Measurements from ENCODE around the gene SLC25A20.

DNA sequence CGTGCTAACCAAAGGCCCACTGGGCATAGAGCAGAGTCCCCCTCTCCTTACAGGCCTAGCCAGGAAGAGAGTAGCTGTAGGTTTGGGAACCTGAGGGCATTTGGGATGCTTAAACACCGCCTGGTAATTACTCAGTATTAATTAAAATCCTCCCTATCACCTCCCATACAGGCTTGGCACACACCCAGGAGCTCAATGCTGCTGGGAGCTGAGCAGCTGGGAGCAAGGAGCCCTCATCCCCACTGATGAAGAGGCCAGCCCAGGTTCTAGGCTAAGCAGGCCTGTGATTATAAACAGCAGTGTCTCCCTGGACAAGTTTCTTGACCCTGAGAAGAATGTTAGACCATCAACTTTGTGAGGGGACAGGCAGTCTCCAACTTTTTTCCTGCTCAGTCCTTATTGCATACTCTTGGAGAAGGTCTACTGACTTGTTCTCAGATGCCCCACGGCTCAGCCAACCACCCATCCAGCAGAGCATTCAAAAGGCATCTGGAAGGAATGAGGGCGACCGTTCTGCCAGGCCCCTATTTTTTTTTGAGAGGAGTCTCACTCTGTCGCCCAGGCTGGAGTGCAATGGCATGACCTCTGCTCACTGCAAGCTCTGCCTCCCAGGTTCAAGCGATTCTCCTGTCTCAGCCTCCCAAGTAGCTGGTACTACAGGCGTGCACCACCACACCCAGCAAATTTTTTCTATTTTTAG is 49.7 kb downstream of the SLC25A20 start:
- TF ChIP-seq CTCF (conservative IDR thresholded peaks at IDR 0.05; ENCODE audit: low read depth, low read length) = no peak
- TF ChIP-seq, protein P1, sequence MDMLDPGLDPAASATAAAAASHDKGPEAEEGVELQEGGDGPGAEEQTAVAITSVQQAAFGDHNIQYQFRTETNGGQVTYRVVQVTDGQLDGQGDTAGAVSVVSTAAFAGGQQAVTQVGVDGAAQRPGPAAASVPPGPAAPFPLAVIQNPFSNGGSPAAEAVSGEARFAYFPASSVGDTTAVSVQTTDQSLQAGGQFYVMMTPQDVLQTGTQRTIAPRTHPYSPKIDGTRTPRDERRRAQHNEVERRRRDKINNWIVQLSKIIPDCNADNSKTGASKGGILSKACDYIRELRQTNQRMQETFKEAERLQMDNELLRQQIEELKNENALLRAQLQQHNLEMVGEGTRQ (IDR thresholded peaks at IDR 0.05; ENCODE audit: low read depth, low read length) = no peak
- TF ChIP-seq FOS (IDR thresholded peaks at IDR 0.05; ENCODE audit: low read depth, low read length) = no peak
